ENCODE measurements around the gene LINC00237.

LINC00237 gene

DNA sequence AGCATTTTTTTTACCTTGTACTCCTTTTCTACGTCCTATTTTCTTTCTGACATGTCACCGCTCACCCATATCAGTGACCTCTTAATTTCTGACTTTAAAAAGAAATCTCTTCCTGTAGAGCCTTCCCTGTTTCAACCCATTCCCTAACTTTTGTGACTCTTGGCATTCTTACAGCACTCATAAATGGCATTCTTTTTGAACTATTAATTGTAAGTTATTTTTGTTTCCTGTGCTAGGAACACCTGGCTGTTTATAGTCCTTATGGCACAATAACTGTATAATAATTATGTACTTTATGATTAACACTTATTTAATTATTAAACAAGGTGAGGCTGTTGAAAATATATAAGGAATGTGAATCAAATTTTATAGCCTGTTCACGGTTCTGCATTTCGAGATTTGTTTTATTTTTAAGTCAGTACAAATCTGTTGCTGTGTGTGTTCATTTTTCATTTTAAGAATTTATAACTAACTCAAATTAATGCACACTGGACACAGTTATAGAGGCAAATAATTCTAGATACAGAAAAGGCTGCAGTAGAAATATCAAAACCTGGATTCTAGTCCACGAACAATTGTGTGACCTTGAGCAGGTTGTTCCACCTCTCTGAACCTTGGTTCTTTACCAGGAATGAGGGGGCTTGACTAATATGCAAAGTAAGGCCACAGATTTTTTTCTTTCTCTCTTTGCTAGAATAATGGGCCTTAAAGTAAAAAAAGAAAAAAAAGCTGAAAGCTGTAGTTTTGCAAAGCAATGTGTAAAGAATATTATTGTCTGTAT, 21.2 kb upstream of the LINC00237 start:
- TF ChIP-seq TCF12 (IDR thresholded peaks at IDR 0.05; ENCODE audit: low read depth), result no peak
- no peak for TF ChIP-seq USF1 (IDR thresholded peaks at IDR 0.05)
- TF ChIP-seq ZBTB7A (IDR thresholded peaks at IDR 0.05; ENCODE audit: low read depth), result no peak
- no peak for TF ChIP-seq MAX (IDR thresholded peaks at IDR 0.05)
- TF ChIP-seq TEAD4 (IDR thresholded peaks at IDR 0.05), result no peak

DNA sequence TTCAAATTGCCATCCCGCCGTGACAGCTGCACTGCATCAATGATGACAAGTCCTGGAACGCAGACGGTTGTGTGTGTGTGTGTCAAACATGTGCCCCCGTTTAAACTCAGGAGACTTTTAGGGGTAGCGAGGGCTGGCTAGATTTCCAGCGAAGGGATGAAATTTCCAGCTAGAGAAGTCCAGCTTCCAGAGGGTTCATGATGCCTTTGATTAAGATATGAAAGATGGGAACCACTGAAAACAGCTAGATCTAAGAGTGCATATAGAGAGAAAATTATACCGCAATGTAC, 20.4 kb upstream of the LINC00237 start:
- TF ChIP-seq CEBPB (IDR thresholded peaks at IDR 0.05) (no peak), TAF1 (IDR thresholded peaks at IDR 0.05; ENCODE audit: low read depth) (no peak), EP300 (IDR thresholded peaks at IDR 0.05; ENCODE audit: borderline replicate concordance) (no peak), NFIC (IDR thresholded peaks at IDR 0.05) (no peak), RAD21 (IDR thresholded peaks at IDR 0.05; ENCODE audit: low read depth) (no peak), YY1 (IDR thresholded peaks at IDR 0.05; ENCODE audit: low read depth) (no peak), FOXM1 (IDR thresholded peaks at IDR 0.05; ENCODE audit: borderline replicate concordance, low read depth) (no peak), ZBTB7A (IDR thresholded peaks at IDR 0.05; ENCODE audit: low read depth) (no peak), USF1 (IDR thresholded peaks at IDR 0.05) (no peak), EGR1 (IDR thresholded peaks at IDR 0.05) (no peak), CREB1 (IDR thresholded peaks at IDR 0.05; ENCODE audit: low read depth) (no peak), TCF12 (IDR thresholded peaks at IDR 0.05; ENCODE audit: low read depth) (no peak), TEAD4 (IDR thresholded peaks at IDR 0.05) (no peak), MAX (IDR thresholded peaks at IDR 0.05) (no peak)
- TF ChIP-seq, protein P1, sequence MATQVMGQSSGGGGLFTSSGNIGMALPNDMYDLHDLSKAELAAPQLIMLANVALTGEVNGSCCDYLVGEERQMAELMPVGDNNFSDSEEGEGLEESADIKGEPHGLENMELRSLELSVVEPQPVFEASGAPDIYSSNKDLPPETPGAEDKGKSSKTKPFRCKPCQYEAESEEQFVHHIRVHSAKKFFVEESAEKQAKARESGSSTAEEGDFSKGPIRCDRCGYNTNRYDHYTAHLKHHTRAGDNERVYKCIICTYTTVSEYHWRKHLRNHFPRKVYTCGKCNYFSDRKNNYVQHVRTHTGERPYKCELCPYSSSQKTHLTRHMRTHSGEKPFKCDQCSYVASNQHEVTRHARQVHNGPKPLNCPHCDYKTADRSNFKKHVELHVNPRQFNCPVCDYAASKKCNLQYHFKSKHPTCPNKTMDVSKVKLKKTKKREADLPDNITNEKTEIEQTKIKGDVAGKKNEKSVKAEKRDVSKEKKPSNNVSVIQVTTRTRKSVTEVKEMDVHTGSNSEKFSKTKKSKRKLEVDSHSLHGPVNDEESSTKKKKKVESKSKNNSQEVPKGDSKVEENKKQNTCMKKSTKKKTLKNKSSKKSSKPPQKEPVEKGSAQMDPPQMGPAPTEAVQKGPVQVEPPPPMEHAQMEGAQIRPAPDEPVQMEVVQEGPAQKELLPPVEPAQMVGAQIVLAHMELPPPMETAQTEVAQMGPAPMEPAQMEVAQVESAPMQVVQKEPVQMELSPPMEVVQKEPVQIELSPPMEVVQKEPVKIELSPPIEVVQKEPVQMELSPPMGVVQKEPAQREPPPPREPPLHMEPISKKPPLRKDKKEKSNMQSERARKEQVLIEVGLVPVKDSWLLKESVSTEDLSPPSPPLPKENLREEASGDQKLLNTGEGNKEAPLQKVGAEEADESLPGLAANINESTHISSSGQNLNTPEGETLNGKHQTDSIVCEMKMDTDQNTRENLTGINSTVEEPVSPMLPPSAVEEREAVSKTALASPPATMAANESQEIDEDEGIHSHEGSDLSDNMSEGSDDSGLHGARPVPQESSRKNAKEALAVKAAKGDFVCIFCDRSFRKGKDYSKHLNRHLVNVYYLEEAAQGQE (IDR thresholded peaks at IDR 0.05; ENCODE audit: low read depth), result no peak

GRCh38 chr20:21125849-21126580, 19.9 kb upstream of the LINC00237 start, which contains the start of gene KIZ:
KIZ (plus strand) TSS chr20:21126082; CDS start chr20:21126116, 34 bp downstream.
- TF ChIP-seq TEAD4 (IDR thresholded peaks at IDR 0.05) (no peak), MAX (IDR thresholded peaks at IDR 0.05) (peak; percentile 36; the same call in 1 of the 2 replicates), USF1 (IDR thresholded peaks at IDR 0.05) (no peak), TCF12 (IDR thresholded peaks at IDR 0.05; ENCODE audit: low read depth) (peak; percentile 43; the same call in 1 of the 2 replicates), EP300 (IDR thresholded peaks at IDR 0.05; ENCODE audit: borderline replicate concordance) (no peak), CEBPB (IDR thresholded peaks at IDR 0.05) (no peak), TAF1 (IDR thresholded peaks at IDR 0.05; ENCODE audit: low read depth) (peak; percentile 63; the same call in 1 of the 2 replicates), ZBTB7A (IDR thresholded peaks at IDR 0.05; ENCODE audit: low read depth) (peak; percentile 52; the same call in 1 of the 2 replicates), YY1 (IDR thresholded peaks at IDR 0.05; ENCODE audit: low read depth) (no peak), CREB1 (IDR thresholded peaks at IDR 0.05; ENCODE audit: low read depth) (no peak), EGR1 (IDR thresholded peaks at IDR 0.05) (no peak), RAD21 (IDR thresholded peaks at IDR 0.05; ENCODE audit: low read depth) (no peak), FOXM1 (IDR thresholded peaks at IDR 0.05; ENCODE audit: borderline replicate concordance, low read depth) (no peak), NFIC (IDR thresholded peaks at IDR 0.05) (no peak)
- TF ChIP-seq, protein P1 (IDR thresholded peaks at IDR 0.05; ENCODE audit: low read depth), result no peak

DNA sequence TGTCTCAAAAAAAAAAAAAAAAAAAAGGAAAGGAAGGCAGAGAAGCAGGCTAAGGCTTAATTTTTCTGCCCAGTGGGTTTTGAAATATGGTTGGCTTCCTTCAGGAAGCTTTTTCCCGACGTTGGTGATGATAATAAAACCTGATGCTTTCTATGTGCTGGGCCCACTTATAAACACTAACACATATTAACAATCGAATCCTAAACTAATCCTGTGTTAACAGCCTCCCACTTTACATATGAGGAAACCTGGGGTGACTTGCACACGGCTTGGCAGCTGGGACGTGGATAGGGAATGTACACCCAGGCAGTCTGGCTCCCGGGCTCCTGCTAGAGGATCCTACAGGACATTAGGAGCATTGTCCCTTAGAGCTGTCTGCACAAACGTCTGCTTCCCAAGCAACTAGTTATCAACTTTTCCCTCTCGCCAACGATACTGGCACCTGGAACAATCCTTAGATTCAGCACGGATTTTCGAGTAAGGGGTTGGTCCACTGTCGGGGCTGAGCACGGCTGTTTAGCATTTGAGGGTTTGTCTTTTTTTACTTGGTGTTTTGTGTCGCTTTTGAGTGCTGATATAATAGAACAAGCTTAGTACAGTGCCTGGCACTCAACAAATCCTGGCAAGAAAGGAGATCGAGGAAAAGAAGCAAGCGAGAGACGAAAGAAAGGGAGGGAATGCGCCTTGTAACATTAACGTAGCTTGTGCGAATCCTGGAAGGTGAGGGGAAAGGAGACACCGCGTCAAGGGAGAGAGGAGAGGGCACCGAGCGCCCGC, 19.1 kb upstream of the LINC00237 start:
- TF ChIP-seq MAX (IDR thresholded peaks at IDR 0.05), result 0 out of 2 replicates have a peak, but pooled peaks have one; percentile 4
- TF ChIP-seq EGR1 (IDR thresholded peaks at IDR 0.05), result no peak
- TF ChIP-seq ZBTB7A (IDR thresholded peaks at IDR 0.05; ENCODE audit: low read depth), result no peak
- no peak for TF ChIP-seq RAD21 (IDR thresholded peaks at IDR 0.05; ENCODE audit: low read depth)
